H54 (cell line): Measurements from ENCODE around the gene MRPL43.

Experiments
- DNase-seq: peaks from one replicate; pipeline ENCODE4 v3.0.0; 2011; ENCODE audit warnings: low spot score, mixed read lengths; ENCODE audit not compliant: insufficient read length
- FAIRE-seq: peaks from 3 replicates; lab custom pipeline; 2011; peaks lifted over from hg19 to GRCh38; lab: Jason Lieb, UNC
- POLR2A ChIP-seq: IDR thresholded peaks from 2 replicates; pipeline ENCODE4 v1.6.1; 2011; ENCODE audit warnings: low read depth, mild to moderate bottlenecking, low read length

The MRPL43 gene

DNA sequence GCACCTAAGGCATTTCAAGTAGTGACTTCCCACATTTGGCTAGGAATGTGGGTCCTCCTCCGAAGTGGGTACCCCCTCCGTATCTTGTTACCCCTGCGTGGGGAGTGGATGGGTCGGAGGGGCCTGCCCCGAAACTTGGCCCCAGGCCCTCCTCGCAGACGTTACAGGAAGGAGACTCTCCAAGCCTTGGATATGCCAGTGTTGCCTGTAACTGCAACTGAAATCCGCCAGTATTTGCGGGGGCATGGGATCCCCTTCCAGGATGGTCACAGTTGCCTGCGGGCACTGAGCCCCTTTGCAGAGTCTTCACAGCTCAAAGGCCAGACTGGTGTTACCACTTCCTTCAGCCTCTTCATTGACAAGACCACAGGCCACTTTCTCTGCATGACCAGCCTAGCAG is 869 bp upstream of the MRPL43 start:
- no peak for DNase-seq
- FAIRE-seq, result no peak

DNA sequence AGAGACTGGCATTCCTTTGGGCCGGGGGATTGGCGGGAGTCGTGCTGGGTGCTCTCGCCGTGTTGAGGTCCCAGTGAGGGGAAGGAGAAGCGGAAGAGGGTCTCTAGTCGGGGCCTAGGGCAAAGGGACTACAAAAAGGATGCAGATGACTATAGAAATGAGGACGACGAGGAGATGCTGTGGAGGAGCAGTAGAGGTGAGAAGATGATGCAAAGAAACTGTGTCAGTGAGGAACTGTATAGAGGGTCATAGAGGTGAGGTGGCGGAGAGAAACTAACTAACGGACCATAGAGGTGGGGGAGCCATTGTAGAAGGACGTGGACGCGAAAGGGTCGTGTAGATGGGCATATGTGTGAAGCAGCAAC is 370 bp upstream of the MRPL43 start:
- no peak for TF ChIP-seq POLR2A
- FAIRE-seq (no peak), DNase-seq (no peak)

More for the DNA sequence above, 869 bp upstream of the MRPL43 start:
- TF ChIP-seq POLR2A, result no peak

DNA sequence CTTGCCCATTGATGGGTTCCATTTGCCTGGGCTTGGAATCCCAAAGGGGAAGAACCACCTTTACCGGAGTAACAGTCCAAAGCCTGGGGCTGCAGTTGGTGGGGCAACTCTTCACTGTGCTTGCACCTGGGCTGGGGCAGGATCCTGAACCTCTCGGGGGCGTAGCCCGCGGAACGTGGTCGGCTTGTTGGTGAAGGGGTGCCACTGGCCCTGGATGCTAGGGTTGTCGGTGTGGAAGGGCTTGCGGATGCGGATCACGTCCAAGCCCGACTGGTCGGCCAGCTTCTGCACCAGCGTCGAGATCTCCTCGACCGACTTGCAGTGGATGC is 710 bp downstream of the MRPL43 start:
- FAIRE-seq (no peak), DNase-seq (no peak)
- TF ChIP-seq POLR2A, result no peak

DNA sequence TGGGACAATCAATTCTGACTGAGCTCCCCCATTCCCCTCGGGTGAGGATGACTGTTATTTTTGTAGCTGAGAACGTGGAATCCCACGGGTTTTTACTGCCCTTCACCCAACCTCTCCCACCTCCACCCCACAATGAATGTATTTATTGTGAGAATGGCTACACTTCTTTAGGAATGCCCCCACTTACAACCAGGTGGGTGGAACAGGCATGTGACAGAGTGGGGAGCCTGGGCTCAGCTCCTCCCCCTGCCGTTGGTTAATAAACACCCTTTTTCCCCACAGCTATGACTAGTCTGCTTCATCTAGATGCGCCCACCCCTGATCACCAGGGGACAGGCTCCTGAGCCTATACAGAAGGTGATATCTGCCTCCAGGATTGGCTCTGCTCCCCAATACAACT is 2.0 kb downstream of the MRPL43 start:
- no peak for TF ChIP-seq POLR2A
- FAIRE-seq (no peak), DNase-seq (no peak)

DNA sequence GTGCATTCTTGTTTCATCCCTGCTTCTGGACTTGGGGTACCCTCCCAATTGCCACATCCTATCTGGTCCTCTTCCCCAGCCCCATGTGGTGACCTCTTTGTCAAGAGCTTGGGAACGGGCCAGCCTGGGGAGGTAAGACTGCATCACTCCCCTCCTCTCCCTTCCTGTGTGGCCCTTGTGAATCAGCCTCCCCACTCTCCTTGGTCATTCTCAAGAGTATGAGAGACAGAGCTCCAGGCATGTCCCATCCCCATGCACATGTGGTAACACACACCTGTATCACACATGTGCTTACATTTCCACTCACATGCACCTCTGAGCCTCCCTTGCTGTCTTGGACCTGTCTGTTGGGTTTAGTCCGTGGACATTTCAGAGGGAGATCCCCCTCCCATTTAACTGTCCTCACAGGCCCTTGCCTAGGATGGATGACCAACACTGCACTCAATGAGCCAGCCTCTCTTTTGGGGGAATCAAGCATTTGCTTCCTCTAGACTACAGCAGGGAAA is 2.6 kb downstream of the MRPL43 start:
- TF ChIP-seq POLR2A, result no peak
- no peak for DNase-seq
- FAIRE-seq, result no peak

DNA sequence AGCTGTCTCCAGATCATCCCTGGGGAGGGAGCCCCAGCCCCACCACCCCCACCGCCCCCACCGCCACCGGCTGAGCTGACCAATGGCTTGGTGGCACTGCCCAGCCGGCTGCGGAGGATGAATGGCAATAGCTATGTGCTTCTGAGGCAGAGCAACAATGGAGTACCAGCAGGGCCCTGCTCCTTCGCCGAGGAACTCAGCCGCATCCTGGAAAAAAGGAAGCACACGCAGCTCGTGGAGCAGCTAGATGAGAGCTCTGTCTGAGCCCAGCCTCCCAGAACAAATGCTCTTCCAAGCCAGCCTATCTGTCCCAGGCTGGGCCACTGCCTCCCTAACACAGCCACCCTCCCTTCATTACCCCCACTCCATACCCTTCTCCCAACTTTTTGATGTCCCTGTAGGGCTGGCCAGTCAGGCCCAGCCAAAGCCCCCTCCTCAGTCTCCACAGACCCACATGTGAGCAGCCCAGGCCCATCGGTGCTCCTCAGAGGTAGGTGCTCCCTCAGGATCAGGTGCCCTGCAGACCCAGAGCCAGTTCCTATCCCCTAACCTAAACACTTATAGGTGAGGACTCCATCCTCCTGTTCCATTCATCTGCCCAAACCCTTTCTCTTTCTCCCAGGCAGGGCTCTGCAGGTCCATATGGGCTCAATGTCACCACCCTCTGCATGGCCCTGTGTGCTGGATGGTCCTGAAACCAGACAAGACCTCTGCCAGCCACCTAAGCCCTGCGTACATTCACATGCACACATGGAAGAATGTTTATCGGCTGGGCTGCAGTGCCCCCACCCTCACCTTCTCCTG is 3.2 kb downstream of the MRPL43 start:
- no peak for TF ChIP-seq POLR2A
- FAIRE-seq, result no peak

DNA sequence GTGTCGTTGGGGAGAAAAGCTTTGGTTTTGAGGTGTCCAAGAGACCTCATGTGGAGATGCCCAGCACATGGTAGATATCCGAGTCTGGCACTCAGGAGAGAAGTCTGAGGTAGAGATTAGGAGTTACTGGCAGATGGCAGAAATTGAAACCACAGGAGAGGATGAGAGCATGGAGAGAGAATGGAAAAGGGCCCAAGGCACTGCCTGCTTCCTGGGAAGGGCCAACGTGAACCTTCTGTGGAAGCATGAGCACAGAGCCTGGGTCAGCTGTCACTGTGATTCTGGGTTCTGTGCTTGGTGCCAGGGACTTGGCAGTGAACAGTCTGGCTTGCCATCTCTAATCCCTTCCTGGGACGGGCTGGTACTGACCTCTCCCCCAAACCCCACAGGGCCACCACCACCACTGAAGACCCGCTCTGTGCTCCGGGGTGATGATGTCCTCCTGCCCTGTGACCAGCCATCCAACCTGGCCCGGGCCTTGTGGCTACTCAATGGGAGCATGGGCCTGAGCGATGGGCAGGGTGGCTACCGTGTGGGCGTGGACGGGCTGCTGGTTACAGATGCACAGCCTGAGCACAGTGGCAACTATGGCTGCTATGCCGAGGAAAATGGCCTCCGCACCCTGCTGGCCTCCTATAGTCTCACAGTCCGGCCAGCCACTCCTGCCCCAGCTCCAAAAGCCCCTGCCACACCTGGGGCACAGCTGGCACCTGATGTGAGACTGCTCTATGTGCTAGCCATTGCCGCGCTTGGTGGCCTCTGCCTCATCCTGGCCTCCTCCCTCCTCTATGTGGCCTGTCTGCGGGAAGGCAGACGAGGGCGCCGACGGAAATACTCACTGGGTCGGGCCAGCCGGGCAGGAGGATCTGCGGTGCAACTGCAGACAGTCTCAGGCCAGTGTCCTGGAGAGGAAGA is 4.1 kb downstream of the MRPL43 start:
- TF ChIP-seq POLR2A, result no peak
- DNase-seq (no peak), FAIRE-seq (no peak)

More for the DNA sequence above, 3.2 kb downstream of the MRPL43 start:
- DNase-seq, result no peak

DNA sequence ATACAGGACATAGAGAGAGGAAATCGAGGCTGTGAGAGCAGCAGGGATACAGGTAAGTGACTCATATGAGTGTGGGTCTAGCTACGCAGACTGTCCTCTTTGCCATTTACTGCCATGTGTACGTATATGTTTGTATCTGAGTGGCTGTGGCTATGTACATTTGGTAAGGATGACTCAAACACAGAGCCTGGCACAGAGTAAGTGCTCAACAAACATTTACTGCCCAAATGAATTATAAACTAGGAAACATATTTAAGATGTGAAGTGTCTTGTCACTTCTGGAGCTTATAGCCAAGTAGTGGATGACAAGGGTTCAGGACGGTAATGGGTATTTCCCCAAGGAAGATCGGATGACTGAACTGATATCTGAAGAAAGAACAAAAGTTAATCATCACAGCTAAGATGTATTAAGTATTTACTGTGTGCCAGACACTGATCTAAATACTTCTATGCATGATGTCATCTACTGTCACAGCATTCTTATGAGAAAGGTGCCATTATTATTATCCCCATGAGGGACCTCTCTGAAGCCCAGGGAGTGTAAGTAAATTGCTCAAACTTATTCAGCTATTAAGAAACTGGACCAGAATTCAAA is 6.0 kb downstream of the MRPL43 start:
- FAIRE-seq, result no peak
- TF ChIP-seq POLR2A, result no peak
- DNase-seq, result no peak

DNA sequence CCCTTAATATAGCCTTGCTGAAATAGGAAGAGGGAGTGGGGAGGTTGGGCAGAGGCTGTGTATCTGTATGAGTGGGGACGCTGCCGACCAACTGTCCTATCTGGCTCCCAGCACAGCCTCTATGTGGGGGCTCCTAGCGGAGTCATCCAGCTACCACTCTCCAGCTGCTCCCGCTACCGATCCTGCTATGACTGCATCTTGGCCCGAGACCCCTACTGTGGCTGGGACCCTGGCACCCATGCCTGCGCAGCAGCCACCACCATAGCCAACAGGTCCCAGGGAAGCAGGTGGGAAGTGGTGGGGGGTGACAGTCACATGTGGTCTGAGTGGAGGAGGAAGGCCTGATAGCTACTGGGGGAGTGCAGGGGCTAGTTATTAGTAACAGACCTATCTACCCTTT is 6.6 kb downstream of the MRPL43 start:
- DNase-seq (no peak), FAIRE-seq (no peak)
- TF ChIP-seq POLR2A, result no peak

DNA sequence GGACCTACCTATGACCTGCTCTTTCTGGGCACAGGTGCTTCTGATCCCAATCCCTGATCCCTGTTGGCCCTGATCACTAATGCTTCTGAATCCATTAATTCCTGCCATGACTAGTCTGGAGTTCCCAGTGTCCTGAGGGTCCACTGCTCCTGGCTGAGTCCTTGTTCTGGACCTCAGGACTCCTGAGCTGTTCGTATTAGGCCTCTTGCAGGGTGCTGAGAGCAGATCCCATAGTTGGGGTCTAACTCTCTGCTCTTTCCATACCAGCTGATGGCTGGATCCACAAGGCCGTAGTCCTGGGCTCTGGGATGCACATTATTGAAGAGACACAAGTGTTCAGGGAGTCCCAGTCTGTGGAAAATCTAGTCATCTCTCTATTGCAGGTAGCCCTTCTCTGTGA is 7.0 kb downstream of the MRPL43 start:
- no peak for TF ChIP-seq POLR2A
- DNase-seq (no peak), FAIRE-seq (no peak)

DNA sequence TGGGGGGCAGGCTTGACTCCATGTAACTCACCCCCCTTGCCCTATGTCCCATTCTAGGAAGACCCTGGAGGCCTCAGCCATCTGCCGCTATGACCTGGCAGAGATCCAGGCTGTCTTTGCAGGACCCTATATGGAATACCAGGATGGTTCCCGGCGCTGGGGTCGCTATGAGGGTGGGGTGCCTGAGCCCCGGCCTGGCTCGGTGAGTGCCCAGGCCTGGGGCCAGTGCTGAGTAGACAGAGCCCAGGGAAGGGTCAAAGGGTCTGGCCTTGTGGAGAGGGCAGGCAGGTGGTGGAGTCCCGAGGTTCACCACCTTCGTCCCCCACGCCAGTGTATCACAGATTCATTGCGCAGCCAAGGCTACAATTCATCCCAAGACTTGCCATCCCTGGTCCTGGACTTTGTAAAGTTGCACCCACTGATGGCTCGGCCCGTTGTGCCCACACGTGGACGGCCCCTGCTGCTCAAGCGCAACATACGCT is 7.5 kb downstream of the MRPL43 start:
- no peak for TF ChIP-seq POLR2A
- no peak for FAIRE-seq
- DNase-seq, result no peak

DNA sequence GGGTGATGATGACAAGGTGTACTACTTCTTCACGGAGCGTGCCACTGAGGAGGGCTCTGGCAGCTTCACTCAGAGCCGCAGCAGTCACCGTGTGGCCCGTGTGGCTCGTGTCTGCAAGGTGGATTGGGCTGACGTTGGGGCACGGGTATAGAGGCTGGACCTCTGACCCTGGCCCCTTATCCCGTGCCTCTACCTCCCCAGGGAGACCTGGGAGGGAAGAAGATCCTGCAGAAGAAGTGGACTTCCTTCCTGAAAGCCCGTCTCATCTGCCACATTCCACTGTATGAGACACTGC is 8.4 kb downstream of the MRPL43 start:
- TF ChIP-seq POLR2A, result no peak
- no peak for FAIRE-seq
- DNase-seq, result no peak

DNA sequence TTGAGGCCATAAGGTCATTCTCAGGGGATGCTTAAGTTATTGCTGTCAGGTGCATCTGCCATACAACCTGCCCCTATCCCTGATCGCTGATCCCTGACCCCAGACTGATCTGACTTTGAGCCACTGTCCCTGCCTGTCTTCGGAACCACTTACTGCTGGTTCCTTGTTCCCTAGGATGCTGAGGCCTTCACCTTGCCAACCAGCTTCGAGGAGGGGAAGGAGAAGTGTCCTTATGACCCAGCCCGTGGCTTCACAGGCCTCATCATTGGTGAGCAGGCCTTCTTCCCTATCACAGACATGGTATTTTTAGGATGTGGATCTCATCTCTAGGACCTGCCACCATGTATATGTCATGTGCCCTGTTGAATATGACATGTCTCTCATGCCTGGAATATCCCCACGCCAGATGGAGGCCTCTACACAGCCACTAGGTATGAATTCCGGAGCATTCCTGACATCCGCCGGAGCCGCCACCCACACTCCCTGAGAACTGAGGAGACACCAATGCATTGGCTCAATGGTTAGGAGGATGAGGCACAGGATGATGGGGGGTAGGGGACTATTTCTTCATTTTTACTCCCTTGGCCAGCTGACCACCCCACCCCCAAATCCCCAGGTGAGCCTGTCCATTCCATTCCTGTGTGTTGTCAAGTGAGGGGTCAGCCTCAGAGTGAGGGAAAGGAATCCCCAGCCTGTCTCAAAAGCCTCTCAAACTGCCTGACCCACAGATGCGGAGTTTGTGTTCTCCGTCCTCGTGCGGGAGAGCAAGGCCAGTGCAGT is 9.0 kb downstream of the MRPL43 start:
- TF ChIP-seq POLR2A, result no peak
- FAIRE-seq, result no peak
- no peak for DNase-seq

DNA sequence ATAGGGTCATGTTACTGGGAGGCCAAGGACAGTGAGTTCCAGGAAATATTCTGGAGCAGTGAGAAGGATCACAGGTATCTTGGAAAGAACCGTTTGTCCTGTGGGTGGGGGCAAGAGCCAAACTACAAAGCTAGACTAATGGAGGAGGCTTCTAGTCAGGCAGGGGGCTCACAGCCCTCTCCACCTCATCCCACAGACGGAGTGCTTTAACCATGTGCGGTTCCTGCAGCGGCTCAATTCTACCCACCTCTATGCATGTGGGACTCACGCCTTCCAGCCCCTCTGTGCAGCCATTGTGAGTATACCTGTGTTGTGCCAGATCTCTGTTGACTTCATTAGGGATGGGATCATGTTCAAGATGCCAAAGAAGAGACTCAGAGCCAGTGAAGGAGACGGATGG is 9.9 kb downstream of the MRPL43 start:
- DNase-seq (no peak), FAIRE-seq (no peak)
- no peak for TF ChIP-seq POLR2A
